Spleen (tissue), 11 donors: ENCODE results near the gene GSDMA. TPM values are rescaled to one million over a fixed set of nuclear protein-coding genes. Genes with fewer than 3 reads are reported as not detected.

Source experiments
- DNase-seq: peaks from one replicate; pipeline ENCODE4 v3.0.0-alpha.2; 2020
- H3K27ac ChIP-seq, 8 donors: fragments of 200-600 bp; sonication (generic) in 7 of 8; 1 replicate in 4 of 8; 2 replicates in 4 of 8; pipeline versions ENCODE4 v1.5.0 to v1.8.0; 2016 to 2021; ENCODE audit warnings: inconsistent platforms in 4 of 8, mild to moderate bottlenecking in 4 of 8, moderate library complexity in 1 of 8
- H3K27me3 ChIP-seq, 7 donors: fragments of 200-600 bp; sonication (generic) in 6 of 7; replicated peaks in 1 of 7; 1 replicate in 4 of 7; 2 replicates in 3 of 7; pipeline versions ENCODE4 v1.5.0 to v1.8.0; 2016 to 2021; ENCODE audit warnings: inconsistent platforms in 3 of 7, mild to moderate bottlenecking in 1 of 7
- H3K36me3 ChIP-seq, 6 donors: fragments of 200-600 bp; sonication (generic) in 5 of 6; 1 replicate in 4 of 6; 2 replicates in 2 of 6; pipeline versions ENCODE4 v1.5.0 to v1.8.0; 2016 to 2021; ENCODE audit warnings: inconsistent platforms in 2 of 6
- H3K4me1 ChIP-seq, 6 donors: fragments of 200-600 bp; sonication (generic) in 5 of 6; 1 replicate in 3 of 6; 2 replicates in 3 of 6; pipeline versions ENCODE4 v1.5.0 to v1.8.0; 2016 to 2021; ENCODE audit warnings: inconsistent platforms in 3 of 6
- H3K4me3 ChIP-seq, 8 donors: fragments of 200-600 bp; sonication (generic) in 7 of 8; 1 replicate in 4 of 8; 2 replicates in 4 of 8; pipeline versions ENCODE4 v1.5.0 to v1.8.0; 2016 to 2021; ENCODE audit warnings: inconsistent platforms in 4 of 8, mild to moderate bottlenecking in 4 of 8, moderate library complexity in 2 of 8
- H3K9me3 ChIP-seq, 8 donors: fragments of 200-600 bp; sonication (generic) in 7 of 8; 1 replicate in 4 of 8; 2 replicates in 4 of 8; pipeline versions ENCODE4 v1.5.0 to v1.8.0; 2016 to 2021; ENCODE audit warnings: inconsistent platforms in 4 of 8
- CTCF ChIP-seq, 11 experiments: fragments of 200-600 bp in 7 of 11; fragments of 450-650 bp in 4 of 11; sonication (generic) in 4 of 11; IDR thresholded peaks in 8 of 11; conservative IDR thresholded peaks in 3 of 11; 1 replicate in 7 of 11; 2 replicates in 4 of 11; pipeline versions ENCODE4 v1.4.0 to v1.8.0; 2016 to 2021; ENCODE audit warnings: antibody characterized with exemption in 11 of 11, inconsistent platforms in 4 of 11, mild to moderate bottlenecking in 1 of 11
- POLR2A ChIP-seq, 3 donors: fragments of 450-650 bp; IDR thresholded peaks; one replicate each; pipeline ENCODE4 v1.5.1; 2017; ENCODE audit warnings: antibody characterized with exemption in 3 of 3, mild to moderate bottlenecking in 1 of 3
- POLR2AphosphoS5 ChIP-seq, 3 donors: sonication (generic); formaldehyde crosslinking; IDR thresholded peaks; one replicate each; pipeline ENCODE4 v1.5.1; 2017; ENCODE audit warnings: antibody characterized with exemption in 3 of 3
- WGBS, 5 donors: extraction: QIAGEN DNeasy Blood & Tissue Kit in 3 of 5; methylation state at CpG; one replicate each; pipeline versions ENCODE4 v1.1.5 to v1.1.7; 2013 to 2018; 5-methylcytosine and 5-hydroxymethylcytosine counted together
- intact Hi-C: fragments of 100-400 bp; cut with DNase I; formaldehyde crosslinking; loops from one replicate; pipeline ENCODE4 v1.15.0; 2023; ENCODE audit warnings: low total_unique reads
- polyA plus RNA-seq, 3 donors: library from polyadenylated mRNA; stranded (reverse); fragments of 200-250 nt; gene quantifications; one replicate each; pipeline ENCODE4 v1.2.1, GENCODE V29; 2013
- total RNA-seq, 7 donors: library from RNA; depleted of rRNA in 3 of 7; stranded (reverse); fragments of >200 nt in 3 of 7; fragmentation: NEBNext Ultra II Directional in 4 of 7; extraction: Animal tissue kit (Norgen Biotek cat#: 25700) in 4 of 7; gene quantifications; one replicate each; pipeline versions ENCODE4 v1.1.0 to v1.2.1, GENCODE V29; 2016 to 2021
- donor health status: healthy with polysubstance abuse.
- donor health status: DM: no; HTN: no; CAD: no; lungs with moderate emphysema.
- donor health status: DM: no; HTN: no; CAD: no.
- donor health status: Bipolar disorder and iron deficiency.
- donor health status: healthy.
- donor health status: DM: no; HTN: no; CAD: no.
- donor health status: DM: yes; HTN: yes; CAD: no.

Gene GSDMA
- total and polyA plus RNA-seq, 10 donors: 0.07 to 1.2 (median 0.41) TPM; not detected in 3

- WGBS, 5 donors: 86 to 93% (median 90%) methylated on average over 8 of the region's 8 CpGs
- H3K4me1 ChIP-seq: peaks cover 0 to 10% (median 0%) of the 10 kb centered on the region in 6 donors
- peaks cover 8 to 80% (median 75%) of the 10 kb centered on the region in 6 donors for H3K36me3 ChIP-seq
- no peaks in the 10 kb centered on the region for H3K9me3 ChIP-seq
- H3K4me3 ChIP-seq: no peak overlapping the region
- H3K27ac ChIP-seq: peak overlapping the region in 3 of 8 donors; percentile 26 to 46 (median 31)
- H3K27me3 ChIP-seq: no peaks in the 10 kb centered on the region
- TF ChIP-seq POLR2A (IDR thresholded peaks at IDR 0.05) (no peak), POLR2AphosphoS5 (IDR thresholded peaks at IDR 0.05) (no peak), CTCF (IDR thresholded peaks at IDR 0.05 in 8 of 11, conservative IDR thresholded peaks at IDR 0.05 in 3 of 11) (no peak)
- intact Hi-C loops: no loop called here
- no peak for DNase-seq
Measured at GRCh38 chr17:39996162-39996561, 33.4 kb downstream of the GSDMA start.

DNA sequence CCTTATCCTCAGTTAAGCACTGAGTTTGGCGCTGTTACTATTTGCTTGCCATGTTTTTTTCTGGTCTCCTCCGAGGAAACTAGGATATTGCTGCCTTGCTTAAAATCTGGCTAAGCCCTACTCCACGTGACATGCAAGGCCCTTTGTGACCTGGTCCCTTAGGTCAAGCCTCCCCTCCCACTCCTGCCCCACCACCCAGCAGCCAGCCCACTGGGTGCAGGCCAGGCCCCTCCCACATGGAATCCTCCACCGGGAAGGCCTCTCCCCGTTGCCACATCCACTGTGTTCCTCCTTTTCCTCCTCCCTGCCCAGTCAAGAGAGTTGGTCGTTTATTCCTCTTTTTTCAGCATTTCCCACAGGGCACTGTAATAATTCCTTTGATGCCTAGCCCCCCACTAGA lies 34.0 kb downstream of the GSDMA start:
- no peaks in the 10 kb centered on the region for H3K9me3 ChIP-seq
- H3K4me3 ChIP-seq: no peak overlapping the region
- H3K4me1 ChIP-seq: peaks cover 0 to 10% (median 0%) of the 10 kb centered on the region in 6 donors
- peaks cover 8 to 73% (median 68%) of the 10 kb centered on the region in 6 donors for H3K36me3 ChIP-seq
- peak overlapping the region in 4 of 8 donors; percentile 26 to 46 (median 38) for H3K27ac ChIP-seq
- TF ChIP-seq POLR2AphosphoS5 (IDR thresholded peaks at IDR 0.05): peak in 2 of 3 donors; percentile 55 to 71
- TF ChIP-seq POLR2A (IDR thresholded peaks at IDR 0.05): no peak
- TF ChIP-seq CTCF (IDR thresholded peaks at IDR 0.05 in 8 of 11, conservative IDR thresholded peaks at IDR 0.05 in 3 of 11): no peak
- H3K27me3 ChIP-seq: no peaks in the 10 kb centered on the region
- 54 to 75% (median 58%) methylated on average over 6 of the region's 6 CpGs for WGBS, 5 donors
- DNase-seq: peak; percentile 71
- intact Hi-C loops: no loop called here

DNA sequence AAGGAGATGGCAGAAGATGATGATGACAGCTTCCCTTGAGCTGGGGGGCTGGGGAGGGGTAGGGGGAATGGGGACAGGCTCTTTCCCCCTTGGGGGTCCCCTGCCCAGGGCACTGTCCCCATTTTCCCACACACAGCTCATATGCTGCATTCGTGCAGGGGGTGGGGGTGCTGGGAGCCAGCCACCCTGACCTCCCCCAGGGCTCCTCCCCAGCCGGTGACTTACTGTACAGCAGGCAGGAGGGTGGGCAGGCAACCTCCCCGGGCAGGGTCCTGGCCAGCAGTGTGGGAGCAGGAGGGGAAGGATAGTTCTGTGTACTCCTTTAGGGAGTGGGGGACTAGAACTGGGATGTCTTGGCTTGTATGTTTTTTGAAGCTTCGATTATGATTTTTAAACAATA lies 34.7 kb downstream of the GSDMA start:
- peaks cover 0 to 10% (median 0%) of the 10 kb centered on the region in 6 donors for H3K4me1 ChIP-seq
- TF ChIP-seq POLR2A (IDR thresholded peaks at IDR 0.05) (no peak), POLR2AphosphoS5 (IDR thresholded peaks at IDR 0.05) (peak in 1 of 3 donors; percentile 42), CTCF (IDR thresholded peaks at IDR 0.05 in 8 of 11, conservative IDR thresholded peaks at IDR 0.05 in 3 of 11) (no peak)
- no peak overlapping the region for H3K4me3 ChIP-seq
- no peaks in the 10 kb centered on the region for H3K27me3 ChIP-seq
- no peaks in the 10 kb centered on the region for H3K9me3 ChIP-seq
- peak overlapping the region in 4 of 8 donors; percentile 22 to 46 (median 38) for H3K27ac ChIP-seq
- 78 to 89% (median 85%) methylated on average over 2 to 4 of the region's 4 CpGs for WGBS, 5 donors
- H3K36me3 ChIP-seq: peaks cover 5 to 66% (median 61%) of the 10 kb centered on the region in 6 donors
- DNase-seq: no peak
- intact Hi-C loops: no loop called here

- Histone ChIP-seq H3K27ac (no peak overlapping the region), H3K4me3 (no peak overlapping the region), H3K27me3 (no peaks in the 10 kb centered on the region), H3K9me3 (no peaks in the 10 kb centered on the region), H3K4me1 (peaks cover 0 to 10% (median 0%) of the 10 kb centered on the region in 6 donors), H3K36me3 (peaks cover 5 to 51% (median 46%) of the 10 kb centered on the region in 6 donors)
- no peak for DNase-seq
- 87 to 94% (median 89%) methylated on average over 4 of the region's 4 CpGs for WGBS, 5 donors
- TF ChIP-seq CTCF (IDR thresholded peaks at IDR 0.05 in 8 of 11, conservative IDR thresholded peaks at IDR 0.05 in 3 of 11) (no peak), POLR2A (IDR thresholded peaks at IDR 0.05) (no peak), POLR2AphosphoS5 (IDR thresholded peaks at IDR 0.05) (no peak)
- intact Hi-C loops: no loop called here
Measured at GRCh38 chr17:39999067-39999466, 36.3 kb downstream of the GSDMA start.
